Measurements from ENCODE around the gene EEF1E1. TPM values are rescaled to one million over a fixed set of nuclear protein-coding genes. Genes with fewer than 3 reads are reported as not detected.
"Not testable (repeated sequence)": the region's sequence is repeated elsewhere in the genome, so short reads cannot be mapped to it uniquely, and the experiment has no call there.

EEF1E1 gene
- total RNA-seq, 4 donors from 2014 or later = 14.3 to 32.9 (median 23.0) TPM

GRCh38 chr6:8057263-8057662, 45.1 kb downstream of the EEF1E1 start:
- no peak for DNase-seq (ENCODE audit: low spot score)
- no peak for ATAC-seq (ENCODE audit: low FRiP score)
- no peak for TF ChIP-seq CTCF (IDR thresholded peaks at IDR 0.05)

DNA sequence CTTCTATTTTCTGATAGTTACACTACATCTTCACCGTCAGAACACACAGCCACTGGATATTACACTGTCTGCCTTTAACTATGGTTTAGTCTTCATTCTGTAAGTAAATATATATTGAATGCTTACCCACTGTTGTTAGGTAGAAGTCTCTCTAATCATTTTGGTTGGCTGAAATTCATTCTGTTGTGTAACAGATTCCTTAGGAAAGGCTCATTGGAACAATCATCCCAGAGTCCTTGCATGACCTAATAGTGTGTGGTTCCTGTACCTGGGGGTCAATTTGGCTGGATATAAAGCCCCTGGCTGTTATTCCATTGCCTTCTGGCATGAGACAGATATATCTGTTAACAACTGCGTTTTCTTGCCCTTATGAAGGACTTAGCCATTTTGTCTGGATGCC, 48.1 kb downstream of the EEF1E1 start:
- ATAC-seq (ENCODE audit: low FRiP score) (no peak), DNase-seq (ENCODE audit: low spot score) (no peak)
- no peak for TF ChIP-seq CTCF (IDR thresholded peaks at IDR 0.05)

DNA sequence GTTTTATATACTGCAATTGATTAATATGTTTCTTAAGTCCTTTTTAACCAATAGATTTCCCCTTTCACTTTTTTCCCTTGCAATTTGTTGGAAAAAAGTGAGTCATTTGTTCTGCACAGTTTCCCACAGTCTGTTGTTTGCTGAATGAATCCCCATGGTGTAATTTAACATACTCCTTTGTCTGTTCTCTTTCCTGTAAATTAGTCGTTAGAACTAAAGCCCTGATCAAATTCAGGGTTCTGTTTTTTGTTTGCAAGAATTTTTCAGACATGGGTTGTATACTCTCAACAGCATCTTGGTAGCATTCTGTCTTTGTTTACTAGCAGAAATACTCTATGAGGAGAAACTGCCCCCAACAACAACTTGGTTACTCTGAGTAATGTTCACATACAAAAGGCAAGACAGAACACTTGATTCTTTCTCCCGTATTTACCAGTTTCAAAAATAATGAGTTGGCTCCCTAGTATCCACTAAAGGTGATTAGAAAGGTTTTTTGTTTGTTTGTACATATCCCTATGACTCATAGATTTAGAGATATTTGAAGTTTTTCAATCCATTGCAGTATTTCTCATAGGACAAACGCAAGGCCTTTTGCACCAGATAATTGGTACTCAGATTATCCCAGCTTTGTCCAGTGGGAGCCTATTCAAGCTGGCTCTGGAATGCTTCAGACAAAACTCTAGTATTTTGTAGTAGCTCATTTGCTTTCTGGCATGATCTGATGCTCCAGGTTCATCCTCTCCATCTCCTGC, 54.6 kb downstream of the EEF1E1 start:
- no peak for TF ChIP-seq CTCF (IDR thresholded peaks at IDR 0.05)
- DNase-seq (ENCODE audit: low spot score) (no peak), ATAC-seq (ENCODE audit: low FRiP score) (no peak)

DNA sequence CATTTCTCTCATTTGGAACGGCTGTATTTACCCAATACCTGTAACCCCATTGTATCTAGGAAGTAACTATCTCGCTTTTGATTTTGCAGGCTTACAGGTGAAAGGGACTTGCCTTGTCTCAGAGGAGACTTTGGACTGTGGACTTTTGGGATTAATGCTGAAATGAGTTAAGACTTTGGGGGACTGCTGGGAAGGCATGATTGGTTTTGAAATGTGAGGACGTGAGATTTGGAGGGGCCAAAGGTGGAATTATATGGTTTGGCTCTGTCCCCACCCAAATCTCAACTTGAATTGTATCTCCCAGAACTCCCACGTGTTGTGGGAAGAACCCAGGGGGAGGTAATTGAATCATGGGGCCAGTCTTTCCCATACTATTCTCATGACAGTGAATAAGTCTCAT, 56.6 kb downstream of the EEF1E1 start:
- not testable (repeated sequence) for DNase-seq (ENCODE audit: low spot score); ATAC-seq (ENCODE audit: low FRiP score)

DNA sequence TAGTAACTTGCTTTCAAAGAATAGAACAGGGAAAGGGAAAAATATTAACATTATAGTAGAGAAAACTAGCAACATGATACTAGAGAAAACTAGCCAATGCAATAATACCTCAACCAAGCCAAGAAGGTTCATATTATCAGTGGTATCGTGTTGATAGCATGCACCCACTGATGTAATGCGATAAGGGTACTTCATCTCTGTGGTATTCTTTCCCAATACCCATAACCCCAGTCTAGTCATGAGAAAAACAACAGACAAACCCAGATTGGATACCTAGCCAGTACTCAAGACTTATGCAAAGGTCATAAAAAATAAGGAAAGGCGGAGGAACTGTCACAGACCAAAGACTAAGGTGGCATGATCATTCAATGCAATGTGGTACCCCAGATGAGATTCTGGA, 59.1 kb downstream of the EEF1E1 start:
- DNase-seq (ENCODE audit: low spot score) (no peak), ATAC-seq (ENCODE audit: low FRiP score) (no peak)
- TF ChIP-seq CTCF (IDR thresholded peaks at IDR 0.05) = no peak

- no peak for DNase-seq (ENCODE audit: low spot score)
These were observed 60.3 kb downstream of the EEF1E1 start for GRCh38 chr6:8041913-8042583.

GRCh38 chr6:8034107-8034506, 68.2 kb downstream of the EEF1E1 start:
- DNase-seq (ENCODE audit: low spot score); ATAC-seq (ENCODE audit: low FRiP score): not testable (repeated sequence)

More at GRCh38 chr6:8041913-8042583, 60.3 kb downstream of the EEF1E1 start:
- no peak for TF ChIP-seq CTCF (IDR thresholded peaks at IDR 0.05)
- no peak for ATAC-seq (ENCODE audit: low FRiP score)

DNA sequence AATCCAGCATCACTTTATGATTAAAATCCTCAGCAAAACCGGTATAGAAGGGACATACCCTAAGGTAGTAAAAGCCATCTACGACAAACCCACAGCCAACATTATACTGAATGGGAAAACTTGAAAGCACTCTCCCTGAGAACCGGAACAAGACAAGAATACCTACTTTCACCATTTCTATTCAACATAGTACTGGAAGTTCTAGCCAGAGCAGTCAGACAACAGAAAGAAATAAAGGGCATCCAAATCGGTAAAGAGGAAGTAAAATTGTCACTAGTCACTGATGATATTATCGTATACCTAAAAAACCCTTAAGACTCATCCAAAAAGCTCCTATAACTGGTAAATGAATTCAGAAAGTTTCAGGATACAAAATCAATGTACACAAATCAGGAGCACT, 71.4 kb downstream of the EEF1E1 start:
- ATAC-seq (ENCODE audit: low FRiP score) (no peak), DNase-seq (ENCODE audit: low spot score) (no peak)
- TF ChIP-seq CTCF (IDR thresholded peaks at IDR 0.05) = no peak
